Osteoblast (primary cell): Measurements from ENCODE around the gene YTHDF1. TPM values are rescaled to one million over a fixed set of nuclear protein-coding genes. Genes with fewer than 3 reads are reported as not detected.

ENCODE experiments used
- DNase-seq: peaks from one replicate; pipeline ENCODE4 v3.0.0; 2011; ENCODE audit warnings: low spot score, mixed read lengths; ENCODE audit not compliant: insufficient read length; ENCODE audit errors: missing footprints
- H2AFZ ChIP-seq: 2 replicates; pipeline ENCODE4 v1.6.0; 2011; ENCODE audit warnings: mild to moderate bottlenecking, low read length
- H3K27ac ChIP-seq: 2 replicates; pipeline ENCODE4 v1.5.1; 2011; ENCODE audit warnings: mild to moderate bottlenecking, low read depth, low read length, moderate library complexity
- H3K27me3 ChIP-seq: 2 replicates; pipeline ENCODE4 v1.6.0; 2012; ENCODE audit warnings: mild to moderate bottlenecking, control low read depth, inconsistent platforms, low read length, moderate library complexity; ENCODE audit not compliant: insufficient read depth
- H3K36me3 ChIP-seq: 2 replicates; pipeline ENCODE4 v1.5.1; 2011; ENCODE audit warnings: mild to moderate bottlenecking, low read length, control low read depth, moderate library complexity; ENCODE audit not compliant: insufficient read depth
- H3K4me1 ChIP-seq: 2 replicates; pipeline ENCODE4 v1.5.1; 2011; ENCODE audit warnings: mild to moderate bottlenecking, low read length, control low read depth, moderate library complexity; ENCODE audit not compliant: insufficient read depth
- H3K4me2 ChIP-seq: 2 replicates; pipeline ENCODE4 v1.6.0; 2011; ENCODE audit warnings: mild to moderate bottlenecking, low read length; ENCODE audit not compliant: insufficient read depth
- H3K4me3 ChIP-seq: fragments of 200-600 bp; sonication (generic); 3 replicates; pipeline ENCODE4 v1.5.1; 2012; ENCODE audit warnings: mild to moderate bottlenecking, low read length, inconsistent platforms; ENCODE audit not compliant: insufficient read depth
- H3K79me2 ChIP-seq: 2 replicates; pipeline ENCODE4 v1.6.0; 2012; ENCODE audit warnings: mild to moderate bottlenecking, low read length, control low read depth, inconsistent platforms; ENCODE audit not compliant: insufficient read depth
- H3K9me3 ChIP-seq: 2 replicates; pipeline ENCODE4 v1.5.1; 2011; ENCODE audit warnings: low read depth, low read length, control low read depth
- H4K20me1 ChIP-seq: 2 replicates; pipeline ENCODE4 v1.6.0; 2012; ENCODE audit warnings: mild to moderate bottlenecking, low read length, control low read depth; ENCODE audit not compliant: insufficient read depth
- total RNA-seq: library from RNA; depleted of rRNA; stranded (reverse); fragments of >200 nt; gene quantifications from 2 replicates; pipeline ENCODE4 v1.2.3, GENCODE V29; 2012
- TF ChIP-seq, protein P1 (sequence below): IDR thresholded peaks from 2 replicates; pipeline ENCODE4 v1.5.1; 2011; ENCODE audit warnings: mild to moderate bottlenecking, low read depth, low read length, moderate library complexity; ENCODE audit errors: extremely low read depth

The YTHDF1 gene
- total RNA-seq, 1 donor = 23.9 TPM

DNA sequence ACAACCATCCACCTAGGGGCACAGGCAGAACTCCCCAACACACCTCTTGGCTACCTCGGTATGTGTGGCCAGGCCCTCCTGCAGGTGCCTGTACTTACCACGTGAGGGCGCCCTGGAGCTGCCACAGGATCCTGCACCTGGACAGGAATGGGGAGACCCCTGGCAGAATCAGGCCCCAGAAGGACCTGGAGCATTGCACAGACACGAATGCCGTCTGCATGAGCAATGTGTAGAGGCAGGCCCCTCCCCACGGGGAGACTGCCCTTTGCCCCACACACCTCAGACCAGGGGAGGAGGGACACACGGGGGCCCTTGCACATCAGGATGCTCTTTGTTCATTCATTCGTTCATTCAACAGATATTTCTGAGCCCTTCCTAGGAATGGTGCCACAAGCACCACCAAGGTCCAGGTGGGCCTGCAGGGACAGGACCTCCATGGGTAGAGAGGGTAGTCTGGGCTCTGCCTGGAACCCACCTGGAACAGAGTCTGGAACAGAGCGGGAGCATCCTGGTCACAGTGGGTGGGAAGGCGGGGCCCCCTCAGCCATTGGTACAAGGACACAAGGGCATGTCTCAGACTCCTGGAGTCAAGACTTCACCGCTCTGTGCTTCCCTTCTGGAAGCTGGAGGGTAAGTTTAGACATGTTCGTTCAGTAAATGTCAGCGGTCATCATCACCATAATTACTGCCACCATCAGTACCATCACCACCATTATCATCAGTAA lies 32.3 kb downstream of the YTHDF1 start:
- Histone ChIP-seq H3K36me3 (no peaks in the 10 kb centered on the region), H3K4me1 (no peaks in the 10 kb centered on the region), H3K9me3 (no peaks in the 10 kb centered on the region), H3K79me2 (no peaks in the 10 kb centered on the region), H3K27me3 (peaks cover 14% of the 10 kb centered on the region), H3K4me2 (no peak overlapping the region), H2AFZ (no peak overlapping the region), H4K20me1 (peaks cover 3% of the 10 kb centered on the region), H3K27ac (no peak overlapping the region), H3K4me3 (no peak overlapping the region)
- DNase-seq = peak; percentile 98
- TF ChIP-seq, protein P1, sequence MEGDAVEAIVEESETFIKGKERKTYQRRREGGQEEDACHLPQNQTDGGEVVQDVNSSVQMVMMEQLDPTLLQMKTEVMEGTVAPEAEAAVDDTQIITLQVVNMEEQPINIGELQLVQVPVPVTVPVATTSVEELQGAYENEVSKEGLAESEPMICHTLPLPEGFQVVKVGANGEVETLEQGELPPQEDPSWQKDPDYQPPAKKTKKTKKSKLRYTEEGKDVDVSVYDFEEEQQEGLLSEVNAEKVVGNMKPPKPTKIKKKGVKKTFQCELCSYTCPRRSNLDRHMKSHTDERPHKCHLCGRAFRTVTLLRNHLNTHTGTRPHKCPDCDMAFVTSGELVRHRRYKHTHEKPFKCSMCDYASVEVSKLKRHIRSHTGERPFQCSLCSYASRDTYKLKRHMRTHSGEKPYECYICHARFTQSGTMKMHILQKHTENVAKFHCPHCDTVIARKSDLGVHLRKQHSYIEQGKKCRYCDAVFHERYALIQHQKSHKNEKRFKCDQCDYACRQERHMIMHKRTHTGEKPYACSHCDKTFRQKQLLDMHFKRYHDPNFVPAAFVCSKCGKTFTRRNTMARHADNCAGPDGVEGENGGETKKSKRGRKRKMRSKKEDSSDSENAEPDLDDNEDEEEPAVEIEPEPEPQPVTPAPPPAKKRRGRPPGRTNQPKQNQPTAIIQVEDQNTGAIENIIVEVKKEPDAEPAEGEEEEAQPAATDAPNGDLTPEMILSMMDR = peak; percentile 80

DNA sequence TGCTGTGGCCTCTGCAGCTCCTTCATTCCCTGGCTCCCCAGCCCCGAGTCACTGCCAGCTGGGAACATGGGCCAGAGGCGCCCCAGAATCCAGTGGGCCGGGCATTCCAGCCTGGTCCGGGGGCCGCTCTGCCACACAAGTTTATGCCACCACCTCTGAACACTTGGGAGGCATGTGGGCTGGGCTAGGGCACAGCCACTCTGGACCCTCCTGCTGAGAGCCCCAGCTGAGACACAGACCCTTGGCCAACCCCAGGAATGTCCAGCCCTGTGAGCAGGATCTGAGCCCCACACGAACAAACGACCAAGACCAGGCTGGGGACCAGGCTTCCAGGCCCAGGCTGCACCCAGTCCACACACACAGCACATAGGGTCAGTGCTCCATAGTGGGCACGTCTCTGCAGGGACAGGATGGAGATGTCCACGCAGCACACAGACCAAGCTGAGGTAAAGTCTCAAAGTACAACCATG lies 33.0 kb downstream of the YTHDF1 start:
- H4K20me1 ChIP-seq = peaks cover 3% of the 10 kb centered on the region
- H3K9me3 ChIP-seq = no peaks in the 10 kb centered on the region
- no peaks in the 10 kb centered on the region for H3K36me3 ChIP-seq
- H2AFZ ChIP-seq = no peak overlapping the region
- no peak overlapping the region for H3K4me2 ChIP-seq
- H3K27ac ChIP-seq = no peak overlapping the region
- no peaks in the 10 kb centered on the region for H3K4me1 ChIP-seq
- TF ChIP-seq, protein P1 = no peak
- peaks cover 18% of the 10 kb centered on the region for H3K27me3 ChIP-seq
- no peak for DNase-seq
- H3K4me3 ChIP-seq = no peak overlapping the region
- no peaks in the 10 kb centered on the region for H3K79me2 ChIP-seq

DNA sequence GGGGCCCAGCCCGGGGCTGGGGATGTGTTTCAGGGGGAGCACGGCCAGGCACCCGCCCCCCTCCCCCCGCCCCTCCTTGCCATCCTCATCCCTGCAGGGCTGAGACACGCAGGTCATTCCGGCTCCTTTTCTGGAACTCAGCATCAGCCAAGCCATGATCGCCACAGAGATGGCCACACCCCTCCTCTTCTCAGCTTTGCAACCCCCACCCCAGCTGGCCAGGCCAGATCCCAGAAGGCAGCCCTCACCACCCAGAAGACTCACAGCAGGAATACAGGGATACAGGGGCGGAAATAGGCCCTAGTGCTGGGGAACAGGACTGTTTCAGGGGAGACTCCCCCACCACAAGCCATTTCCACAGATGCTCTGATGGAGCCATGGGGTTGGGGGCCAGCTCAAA lies 33.5 kb downstream of the YTHDF1 start:
- H3K4me3 ChIP-seq = no peak overlapping the region
- no peak for DNase-seq

DNA sequence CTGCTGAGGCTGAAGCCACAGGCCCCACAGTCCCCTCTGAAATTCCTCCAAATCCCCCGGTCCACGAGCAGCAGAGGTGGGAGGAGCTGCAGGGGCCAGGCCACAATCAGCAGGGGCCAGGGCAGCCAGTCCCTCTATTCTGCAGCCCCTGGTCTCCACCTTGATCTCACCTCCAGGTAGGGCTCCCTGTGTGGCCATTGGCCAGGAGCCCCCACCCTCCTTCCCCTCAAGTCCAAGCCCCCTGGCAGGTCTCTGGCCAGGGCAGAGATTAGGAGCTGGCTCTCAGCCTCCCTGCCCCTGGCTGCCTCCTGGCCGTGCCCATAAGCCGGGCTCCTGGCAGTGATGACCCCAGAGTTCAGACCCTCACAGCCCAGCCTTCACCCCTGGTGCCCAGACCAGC lies 34.7 kb downstream of the YTHDF1 start:
- Histone ChIP-seq H3K36me3 (no peaks in the 10 kb centered on the region), H2AFZ (no peak overlapping the region), H3K79me2 (no peaks in the 10 kb centered on the region), H3K27me3 (peaks cover 31% of the 10 kb centered on the region), H3K4me1 (no peaks in the 10 kb centered on the region), H3K9me3 (no peaks in the 10 kb centered on the region), H3K27ac (no peak overlapping the region), H3K4me3 (no peak overlapping the region), H4K20me1 (peaks cover 6% of the 10 kb centered on the region), H3K4me2 (no peak overlapping the region)
- no peak for DNase-seq
- TF ChIP-seq, protein P1 = no peak

More for the DNA sequence above, 33.5 kb downstream of the YTHDF1 start:
- TF ChIP-seq, protein P1 = no peak
- Histone ChIP-seq H3K79me2 (no peaks in the 10 kb centered on the region), H3K4me2 (no peak overlapping the region), H3K9me3 (no peaks in the 10 kb centered on the region), H3K36me3 (no peaks in the 10 kb centered on the region), H2AFZ (no peak overlapping the region), H4K20me1 (peaks cover 3% of the 10 kb centered on the region), H3K27ac (no peak overlapping the region), H3K27me3 (peaks cover 23% of the 10 kb centered on the region), H3K4me1 (no peaks in the 10 kb centered on the region)
